Rectal smooth muscle tissue (tissue), 1 donor: ENCODE measurements around the gene SCML1.

Experiments used
- H3K27ac ChIP-seq: one replicate; pipeline ENCODE4 v1.7.0; 2013; ENCODE audit warnings: low read depth, low read length, inconsistent platforms
- H3K27me3 ChIP-seq: one replicate; pipeline ENCODE4 v1.7.0; 2013; ENCODE audit warnings: low read length; ENCODE audit not compliant: control insufficient read depth, insufficient read depth
- H3K36me3 ChIP-seq: one replicate; pipeline ENCODE4 v1.7.0; 2013; ENCODE audit warnings: low read length; ENCODE audit not compliant: control insufficient read depth, insufficient read depth
- H3K4me1 ChIP-seq: one replicate; pipeline ENCODE4 v1.7.0; 2013; ENCODE audit warnings: low read length; ENCODE audit not compliant: control insufficient read depth, insufficient read depth
- H3K4me3 ChIP-seq: one replicate; pipeline ENCODE4 v1.7.0; 2013; ENCODE audit warnings: low read length
- H3K9ac ChIP-seq: one replicate; pipeline ENCODE4 v1.7.0; 2013; ENCODE audit warnings: low read length

SCML1 gene

GRCh38 chrX:17736856-17737709 is at the start of gene SCML1:
SCML1 (plus strand) TSS chrX:17737493; CDS start chrX:17744187, 6,694 bp downstream.
- H3K4me3 ChIP-seq: peak within 1 kb of the TSS; percentile 77
- H3K27ac ChIP-seq: peak within 1 kb of the TSS; percentile 87
- peak within 1 kb of the TSS; percentile 94 for H3K9ac ChIP-seq
- peaks cover 2% of the 10 kb centered on the region for H3K4me1 ChIP-seq
- H3K27me3 ChIP-seq: no peaks in the 10 kb centered on the region
- no peaks in the 10 kb centered on the region for H3K36me3 ChIP-seq

GRCh38 chrX:17687648-17688047 is 49.6 kb upstream of the SCML1 start:
- Histone ChIP-seq H3K4me3 (no peak overlapping the region), H3K27ac (no peak overlapping the region), H3K9ac (no peak overlapping the region), H3K4me1 (no peaks in the 10 kb centered on the region), H3K36me3 (no peaks in the 10 kb centered on the region), H3K27me3 (no peaks in the 10 kb centered on the region)

GRCh38 chrX:17689971-17690409 is 47.3 kb upstream of the SCML1 start:
- no peak overlapping the region for H3K4me3 ChIP-seq
- H3K4me1 ChIP-seq: no peaks in the 10 kb centered on the region
- H3K9ac ChIP-seq: no peak overlapping the region
- H3K27me3 ChIP-seq: no peaks in the 10 kb centered on the region
- no peak overlapping the region for H3K27ac ChIP-seq
- H3K36me3 ChIP-seq: no peaks in the 10 kb centered on the region

GRCh38 chrX:17692709-17693346 is 44.5 kb upstream of the SCML1 start:
- H3K36me3 ChIP-seq: no peaks in the 10 kb centered on the region
- H3K27me3 ChIP-seq: no peaks in the 10 kb centered on the region
- no peak overlapping the region for H3K9ac ChIP-seq
- no peak overlapping the region for H3K4me3 ChIP-seq
- no peak overlapping the region for H3K27ac ChIP-seq
- H3K4me1 ChIP-seq: no peaks in the 10 kb centered on the region

GRCh38 chrX:17697191-17697590 is 40.1 kb upstream of the SCML1 start:
- Histone ChIP-seq H3K4me3 (no peak overlapping the region), H3K36me3 (no peaks in the 10 kb centered on the region), H3K27ac (no peak overlapping the region), H3K4me1 (no peaks in the 10 kb centered on the region), H3K27me3 (no peaks in the 10 kb centered on the region), H3K9ac (no peak overlapping the region)

- no peaks in the 10 kb centered on the region for H3K4me1 ChIP-seq
These were observed 36.3 kb upstream of the SCML1 start for GRCh38 chrX:17700976-17701375.

GRCh38 chrX:17703201-17703600 is 34.1 kb upstream of the SCML1 start:
- Histone ChIP-seq H3K27ac (no peak overlapping the region), H3K4me1 (no peaks in the 10 kb centered on the region), H3K9ac (no peak overlapping the region), H3K36me3 (no peaks in the 10 kb centered on the region), H3K27me3 (no peaks in the 10 kb centered on the region), H3K4me3 (no peak overlapping the region)

More at GRCh38 chrX:17700976-17701375, 36.3 kb upstream of the SCML1 start:
- H3K27ac ChIP-seq: no peak overlapping the region
- H3K4me3 ChIP-seq: no peak overlapping the region
- H3K9ac ChIP-seq: no peak overlapping the region
- H3K27me3 ChIP-seq: no peaks in the 10 kb centered on the region
- no peaks in the 10 kb centered on the region for H3K36me3 ChIP-seq

GRCh38 chrX:17705211-17705610 is 32.1 kb upstream of the SCML1 start:
- no peak overlapping the region for H3K4me3 ChIP-seq
- no peak overlapping the region for H3K27ac ChIP-seq
- no peaks in the 10 kb centered on the region for H3K27me3 ChIP-seq
- no peaks in the 10 kb centered on the region for H3K4me1 ChIP-seq
- no peak overlapping the region for H3K9ac ChIP-seq
- no peaks in the 10 kb centered on the region for H3K36me3 ChIP-seq

- no peaks in the 10 kb centered on the region for H3K36me3 ChIP-seq
- no peak overlapping the region for H3K27ac ChIP-seq
- H3K4me3 ChIP-seq: no peak overlapping the region
- H3K9ac ChIP-seq: no peak overlapping the region
- no peaks in the 10 kb centered on the region for H3K27me3 ChIP-seq
- no peaks in the 10 kb centered on the region for H3K4me1 ChIP-seq
These were observed 30.6 kb upstream of the SCML1 start for GRCh38 chrX:17706676-17707075.

GRCh38 chrX:17707731-17708130 is 29.6 kb upstream of the SCML1 start:
- no peaks in the 10 kb centered on the region for H3K27me3 ChIP-seq
- H3K9ac ChIP-seq: no peak overlapping the region
- H3K4me3 ChIP-seq: no peak overlapping the region
- no peaks in the 10 kb centered on the region for H3K36me3 ChIP-seq
- H3K4me1 ChIP-seq: no peaks in the 10 kb centered on the region
- H3K27ac ChIP-seq: no peak overlapping the region

- Histone ChIP-seq H3K4me1 (no peaks in the 10 kb centered on the region), H3K4me3 (no peak overlapping the region), H3K27me3 (no peaks in the 10 kb centered on the region), H3K36me3 (no peaks in the 10 kb centered on the region), H3K9ac (no peak overlapping the region), H3K27ac (no peak overlapping the region)
These were observed 26.4 kb upstream of the SCML1 start for GRCh38 chrX:17710871-17711301.

- H3K4me1 ChIP-seq: no peaks in the 10 kb centered on the region
- H3K27me3 ChIP-seq: no peaks in the 10 kb centered on the region
- H3K4me3 ChIP-seq: no peak overlapping the region
- no peak overlapping the region for H3K9ac ChIP-seq
- no peak overlapping the region for H3K27ac ChIP-seq
- no peaks in the 10 kb centered on the region for H3K36me3 ChIP-seq
These were observed 24.0 kb upstream of the SCML1 start for GRCh38 chrX:17713288-17713687.
